ENCODE data around the gene ELMO1. TPM values are rescaled to one million over a fixed set of nuclear protein-coding genes. Genes with fewer than 3 reads are reported as not detected.

ELMO1 gene
- total RNA-seq, 4 donors from 2014 or later: 11.5 to 19.9 (median 17.4) TPM

- intact Hi-C loops (cut with DNase I; ENCODE audit: low total_unique reads): no loop called here
- no peak overlapping the region for H3K4me3 ChIP-seq (ENCODE audit: low read depth, poor library complexity, severe bottlenecking)
- 86 to 93% methylated on average over 2 of the region's 2 CpGs for WGBS, 2 donors
- no peak for TF ChIP-seq POLR2A (IDR thresholded peaks at IDR 0.05)
- TF ChIP-seq CTCF (IDR thresholded peaks at IDR 0.05): no peak
- no peak for DNase-seq (ENCODE audit: low spot score in 2 of 2)
Measured at GRCh38 chr7:37360484-37360883, 88.2 kb downstream of the ELMO1 start.

- no peak overlapping the region for H3K4me3 ChIP-seq (ENCODE audit: low read depth, poor library complexity, severe bottlenecking)
- WGBS, 2 donors: 83 to 87% methylated on average over 11 of the region's 11 CpGs
- TF ChIP-seq CTCF (IDR thresholded peaks at IDR 0.05) (no peak), POLR2A (IDR thresholded peaks at IDR 0.05) (no peak)
- intact Hi-C loops (cut with DNase I; ENCODE audit: low total_unique reads): no loop called here
- no peak for DNase-seq (ENCODE audit: low spot score in 2 of 2)
Measured at GRCh38 chr7:37359662-37360444, 88.8 kb downstream of the ELMO1 start.

- H3K4me3 ChIP-seq (ENCODE audit: low read depth, poor library complexity, severe bottlenecking): no peak overlapping the region
- intact Hi-C loops (cut with DNase I; ENCODE audit: low total_unique reads): no loop called here
- TF ChIP-seq POLR2A (IDR thresholded peaks at IDR 0.05): no peak
- no peak for TF ChIP-seq CTCF (IDR thresholded peaks at IDR 0.05)
- DNase-seq (ENCODE audit: low spot score in 2 of 2): no peak
- 98 to 100% methylated on average over 2 of the region's 2 CpGs for WGBS, 2 donors
Measured at GRCh38 chr7:37359180-37359579, 89.5 kb downstream of the ELMO1 start.

- no peak for DNase-seq (ENCODE audit: low spot score in 2 of 2)
- TF ChIP-seq CTCF (IDR thresholded peaks at IDR 0.05) (no peak), POLR2A (IDR thresholded peaks at IDR 0.05) (no peak)
- intact Hi-C loops (cut with DNase I; ENCODE audit: low total_unique reads): no loop called here
- no peak overlapping the region for H3K4me3 ChIP-seq (ENCODE audit: low read depth, poor library complexity, severe bottlenecking)
- 70 to 83% methylated on average over 1 of the region's 1 CpG for WGBS, 2 donors
Measured at GRCh38 chr7:37357637-37357996, 91.0 kb downstream of the ELMO1 start.

- no peak overlapping the region for H3K4me3 ChIP-seq (ENCODE audit: low read depth, poor library complexity, severe bottlenecking)
- TF ChIP-seq POLR2A (IDR thresholded peaks at IDR 0.05) (no peak), CTCF (IDR thresholded peaks at IDR 0.05) (no peak)
- intact Hi-C loops (cut with DNase I; ENCODE audit: low total_unique reads): no loop called here
- 94 to 95% methylated on average over 3 of the region's 3 CpGs for WGBS, 2 donors
- DNase-seq (ENCODE audit: low spot score in 2 of 2): no peak
Measured at GRCh38 chr7:37356911-37357636, 91.6 kb downstream of the ELMO1 start.

Measured in lower leg skin (tissue), 4 donors.